HG03521 (cell line): ENCODE results near the gene KCNC4.

Experiments used
- ATAC-seq: cut with Tn5 transposase; IDR thresholded peaks from one replicate; pipeline ENCODE4 v1.9.1; 2021; ENCODE audit warnings: mild to moderate bottlenecking, moderate library complexity; ENCODE audit not compliant: unreplicated experiment

KCNC4 gene

DNA sequence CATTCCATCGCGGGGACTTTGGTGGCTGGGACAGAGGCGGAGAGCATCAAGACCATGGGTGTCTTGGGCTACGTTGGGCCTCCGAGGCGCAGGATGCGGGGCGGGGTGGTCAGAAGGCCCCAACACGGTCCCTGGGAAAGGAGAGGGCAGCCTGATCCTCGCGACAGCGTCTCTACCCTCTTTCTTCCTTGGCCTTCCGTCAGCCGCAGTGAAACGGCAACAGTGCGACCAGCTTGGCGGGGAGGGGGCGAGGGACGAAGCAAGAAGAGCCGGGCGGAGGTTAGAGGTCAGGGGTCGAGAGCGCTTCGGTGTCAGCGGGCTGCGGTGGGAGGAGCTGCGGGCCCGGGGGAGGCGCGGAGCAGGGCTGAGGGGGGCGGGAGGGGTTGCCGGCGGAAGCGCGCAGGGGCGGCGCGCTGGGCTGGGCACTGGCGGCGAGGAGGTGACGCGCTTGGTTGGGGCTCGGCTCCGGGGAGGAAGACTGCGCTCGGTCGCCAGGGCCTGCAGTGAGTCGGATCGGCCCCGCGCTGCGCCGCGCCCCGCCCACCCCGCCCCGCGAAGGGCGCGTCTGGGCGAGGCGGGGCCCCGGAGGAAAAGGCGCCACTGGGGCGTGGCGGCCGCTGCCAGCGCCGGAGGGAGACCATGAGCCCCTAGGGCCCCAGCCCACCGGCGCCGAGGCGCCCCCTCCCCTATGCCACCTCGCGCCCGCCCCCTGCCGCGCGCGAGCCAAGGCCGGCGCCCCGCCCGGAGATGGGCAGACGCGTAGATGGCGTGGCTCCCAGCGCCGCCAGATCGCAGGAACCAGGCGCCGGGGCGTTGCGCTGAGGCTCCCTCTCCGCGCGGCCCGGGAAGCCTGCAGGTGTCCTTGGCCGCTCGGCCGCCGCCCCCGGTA lies at the start of gene KCNC4:
Gene KCNC4, plus strand, starts transcription at position 600 of the 889 bp plus-strand sequence. CDS start 1,186 bp downstream, outside the sequence.
- peak; percentile 84 for ATAC-seq

DNA sequence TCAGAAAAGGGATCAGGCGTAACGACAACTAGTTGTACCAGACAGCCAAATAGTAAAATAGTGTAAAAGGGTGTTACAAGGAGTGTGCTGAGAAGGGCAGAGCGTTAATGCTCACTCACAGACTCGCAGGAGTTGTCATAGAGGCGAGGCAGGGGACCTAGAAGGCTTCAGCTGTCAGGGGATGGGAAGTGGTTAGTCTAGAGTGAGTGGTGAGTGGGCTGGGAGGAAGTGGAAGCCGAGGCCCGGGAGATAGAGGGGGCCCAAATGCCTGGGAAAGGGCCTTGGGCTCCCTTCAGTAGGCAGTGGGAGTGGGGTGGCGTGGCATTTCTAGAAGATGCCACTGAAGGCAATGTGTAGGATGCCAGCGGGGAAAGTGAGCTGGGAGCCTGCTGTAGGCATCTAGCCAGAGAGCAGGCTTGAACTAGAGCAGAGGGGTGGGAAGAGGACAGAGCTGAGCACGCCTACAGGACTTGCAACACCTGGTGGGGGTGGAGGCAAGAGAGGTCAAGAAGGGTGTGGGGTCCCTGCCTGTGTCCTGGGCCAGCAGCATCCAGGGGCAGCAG lies 49.5 kb upstream of the KCNC4 start:
- no peak for ATAC-seq

DNA sequence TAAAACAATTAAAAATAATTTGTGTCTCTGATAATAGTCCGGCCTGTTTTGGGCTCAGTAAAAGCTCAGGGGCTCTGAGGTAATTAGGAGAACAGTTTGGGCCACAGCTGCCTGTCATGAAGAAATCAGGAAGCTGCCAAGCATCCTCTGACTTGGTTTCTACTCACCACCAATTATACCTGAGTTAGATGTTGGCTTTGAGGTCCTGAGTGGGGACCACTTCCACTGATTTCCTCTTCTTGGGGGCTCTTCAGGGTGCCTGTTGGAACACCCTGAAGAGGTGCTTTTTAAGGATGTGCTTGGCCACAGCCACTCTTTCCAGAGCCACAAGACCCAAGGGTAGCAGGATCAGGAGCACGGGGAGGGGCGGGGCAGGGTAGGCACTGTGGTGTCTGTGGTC lies 48.9 kb upstream of the KCNC4 start:
- no peak for ATAC-seq

DNA sequence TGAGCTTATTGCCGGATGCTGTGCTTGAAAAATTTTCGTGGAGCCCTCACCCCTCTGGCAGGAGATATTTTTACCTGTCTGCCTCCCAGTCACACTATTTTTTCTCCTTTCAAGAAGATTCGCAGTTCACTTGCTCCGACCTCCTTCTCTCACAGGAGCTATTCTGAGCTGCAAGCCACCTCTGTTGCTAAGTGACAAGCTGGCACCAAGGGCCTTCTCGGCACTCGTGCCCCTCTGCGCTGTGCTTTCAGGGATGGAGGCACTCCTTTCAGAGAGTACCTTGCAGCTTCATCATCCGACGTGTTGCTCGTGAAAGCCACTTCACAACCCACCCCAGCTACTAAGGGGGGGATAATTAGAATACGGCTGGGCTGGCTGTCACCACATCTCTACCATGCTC lies 48.3 kb upstream of the KCNC4 start:
- ATAC-seq: no peak

DNA sequence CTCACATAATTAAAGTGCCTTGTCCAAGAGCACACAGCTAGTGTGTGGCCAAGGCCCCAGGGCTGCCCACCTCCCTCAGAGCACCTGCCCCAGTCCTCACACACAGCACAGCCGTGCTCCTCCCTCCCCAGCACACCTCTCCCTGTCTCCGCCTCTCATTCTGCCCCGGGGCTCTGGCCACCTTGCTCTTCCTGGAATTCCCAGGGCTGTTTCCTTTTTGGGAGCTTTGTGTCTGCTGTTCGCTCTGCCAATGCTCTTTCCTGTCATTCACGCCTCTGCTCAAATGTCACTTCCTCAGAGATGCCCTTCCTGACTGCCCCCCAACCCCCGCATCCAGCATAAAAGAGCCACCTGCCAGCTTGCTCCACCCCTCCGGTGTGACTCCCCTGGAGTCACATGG lies 46.5 kb upstream of the KCNC4 start:
- ATAC-seq: no peak

DNA sequence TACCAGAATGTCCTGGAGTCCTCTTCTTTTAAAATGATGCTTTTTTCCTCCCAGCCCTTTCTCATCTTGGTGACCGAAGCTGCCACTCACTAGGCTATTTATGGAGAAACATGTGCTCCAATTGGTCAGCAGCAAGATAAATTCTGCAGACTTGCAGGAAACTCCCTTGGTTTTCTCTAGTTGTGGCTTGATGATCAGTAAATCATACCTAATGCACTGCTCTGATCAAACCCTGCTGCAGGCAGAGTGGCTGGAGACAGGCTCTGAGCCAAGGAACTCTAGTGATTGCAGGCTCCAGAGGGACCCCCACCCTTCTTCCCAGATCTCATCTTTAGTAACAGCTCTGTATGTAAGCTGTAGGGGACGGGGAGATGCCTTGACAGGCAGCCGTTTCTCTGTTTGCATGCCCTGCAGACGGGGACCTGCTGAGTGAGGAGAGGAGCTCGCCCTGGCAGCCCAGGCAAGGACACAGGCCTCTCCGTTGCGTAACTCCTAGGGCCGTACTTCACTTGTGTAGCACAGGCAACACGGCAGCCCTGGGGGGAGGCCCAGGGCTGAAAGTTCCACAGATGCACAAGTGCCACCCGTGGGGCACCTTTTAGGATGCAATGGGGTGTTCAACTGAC lies 45.3 kb upstream of the KCNC4 start:
- ATAC-seq: no peak

DNA sequence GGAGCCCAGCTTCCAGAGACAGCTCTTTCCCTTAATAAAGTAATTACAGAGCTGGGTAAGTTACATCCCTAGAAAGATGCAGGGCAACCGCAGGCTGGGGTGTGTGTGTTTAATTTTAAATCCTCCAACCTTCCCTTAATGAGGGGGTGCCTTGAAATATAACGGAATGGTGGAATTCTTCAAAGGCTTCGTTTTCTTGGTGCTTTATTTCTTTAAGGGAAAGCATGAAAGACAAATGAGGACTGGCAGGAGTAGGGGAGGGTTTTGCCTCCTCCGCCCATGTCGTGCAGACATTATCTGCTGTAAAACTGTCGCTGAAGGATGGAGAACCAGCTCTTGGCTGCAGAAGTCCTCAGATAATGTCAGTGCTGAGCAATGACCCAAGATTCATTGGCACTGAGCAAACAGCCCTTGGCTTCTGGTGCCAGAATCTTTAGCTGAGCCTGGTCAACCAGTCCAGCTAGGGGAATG lies 44.3 kb upstream of the KCNC4 start:
- ATAC-seq: no peak

DNA sequence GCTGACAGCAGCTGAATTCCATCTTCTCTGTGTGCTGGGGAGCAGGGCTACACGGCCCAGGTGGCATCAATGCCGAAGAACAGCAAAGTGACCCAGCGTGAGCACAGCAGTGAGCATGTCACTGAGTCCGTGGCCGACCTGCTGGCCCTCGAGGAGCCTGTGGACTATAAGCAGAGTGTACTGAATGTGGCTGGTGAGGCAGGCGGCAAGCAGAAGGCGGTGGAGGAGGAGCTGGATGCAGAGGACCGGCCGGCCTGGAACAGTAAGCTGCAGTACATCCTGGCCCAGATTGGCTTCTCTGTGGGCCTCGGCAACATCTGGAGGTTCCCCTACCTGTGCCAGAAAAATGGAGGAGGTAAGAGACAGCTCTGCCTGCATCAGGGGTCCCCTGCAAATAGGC lies 43.3 kb upstream of the KCNC4 start:
- ATAC-seq: no peak

DNA sequence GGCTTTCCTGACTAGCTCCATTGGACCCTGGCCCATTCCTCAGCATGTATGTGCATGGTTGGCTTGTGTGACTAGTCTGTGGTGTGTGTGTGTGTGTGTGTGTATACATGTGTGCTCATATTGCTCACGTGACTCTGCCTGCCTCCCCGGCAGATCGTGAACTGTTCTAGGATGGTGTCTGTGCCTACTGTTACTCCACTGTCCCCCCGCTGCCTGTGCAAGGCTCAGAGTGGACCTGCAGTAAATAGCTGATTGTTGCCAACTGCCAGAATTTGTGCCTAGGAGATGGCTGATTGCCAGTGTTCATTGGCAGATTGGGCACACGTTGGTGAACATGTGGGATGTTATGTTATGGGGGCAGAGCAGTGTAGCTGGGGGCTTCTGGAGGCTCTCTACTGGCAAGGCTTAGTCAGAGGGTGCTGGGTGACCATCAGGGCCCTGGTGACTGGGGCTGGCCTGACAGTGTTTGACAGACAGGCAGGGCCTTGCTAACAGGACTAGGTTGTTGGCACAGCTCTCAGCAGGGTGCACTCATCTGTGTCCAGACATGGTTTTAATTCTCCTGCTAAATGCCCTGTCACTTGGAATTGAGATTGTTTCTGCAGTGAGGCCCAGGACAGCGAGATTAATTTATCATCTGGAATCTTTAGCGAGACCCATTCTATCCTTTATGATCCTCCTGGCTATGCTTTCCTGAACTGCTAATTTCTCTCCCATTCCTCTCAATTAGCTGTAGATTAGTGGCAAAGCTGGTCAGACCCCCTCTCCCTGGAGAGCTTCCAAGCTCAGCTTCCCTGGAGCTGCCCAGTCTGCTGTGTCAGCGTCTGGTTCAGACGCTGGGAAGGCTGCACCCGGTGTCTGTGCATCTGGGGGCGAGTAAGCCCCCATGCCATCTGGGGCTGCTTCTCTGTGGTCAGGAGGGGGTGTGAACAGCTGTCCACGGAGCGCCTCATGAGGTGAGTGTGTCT lies 39.1 kb upstream of the KCNC4 start:
- ATAC-seq: no peak

DNA sequence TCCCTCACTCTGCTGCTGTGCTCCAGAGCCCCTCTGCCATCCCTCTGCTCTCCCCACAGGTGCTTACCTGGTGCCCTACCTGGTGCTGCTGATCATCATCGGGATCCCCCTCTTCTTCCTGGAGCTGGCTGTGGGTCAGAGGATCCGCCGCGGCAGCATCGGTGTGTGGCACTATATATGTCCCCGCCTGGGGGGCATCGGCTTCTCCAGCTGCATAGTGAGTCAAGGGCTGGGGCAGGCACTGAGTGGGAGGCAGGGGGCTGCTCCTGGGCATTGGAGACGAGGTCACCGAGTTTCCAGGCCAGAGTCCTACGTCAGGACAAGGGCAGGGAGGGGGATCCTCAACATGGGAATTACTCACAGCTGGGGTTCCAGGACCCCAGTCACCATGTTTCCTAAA lies 38.1 kb upstream of the KCNC4 start:
- ATAC-seq: no peak

DNA sequence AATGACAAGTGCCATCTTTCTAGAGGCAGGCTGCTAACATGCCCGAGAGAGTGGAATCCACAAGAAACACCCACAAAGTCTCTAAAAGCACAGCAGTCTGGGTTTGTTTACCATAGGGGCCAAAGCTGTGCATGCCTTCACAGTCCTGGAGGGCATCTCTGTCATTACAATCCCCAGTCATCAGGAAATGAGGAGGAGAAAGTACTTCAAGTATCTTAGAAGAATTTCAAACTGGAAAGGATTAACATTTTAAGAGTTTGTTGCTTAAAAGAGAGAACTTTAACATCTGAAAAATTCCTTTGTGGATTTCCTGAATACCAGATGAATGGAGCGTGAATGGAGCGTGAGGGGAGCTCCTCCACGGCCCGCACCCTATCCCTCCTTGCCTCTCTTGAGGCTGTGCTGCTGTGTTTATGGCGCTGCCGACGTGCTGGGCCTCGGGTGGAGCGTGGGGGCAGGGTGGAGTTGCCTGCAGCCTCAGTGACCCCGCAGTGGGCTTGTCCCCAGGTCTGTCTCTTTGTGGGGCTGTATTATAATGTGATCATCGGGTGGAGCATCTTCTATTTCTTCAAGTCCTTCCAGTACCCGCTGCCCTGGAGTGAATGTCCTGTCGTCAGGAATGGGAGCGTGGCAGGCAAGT lies 36.5 kb upstream of the KCNC4 start:
- ATAC-seq: no peak

DNA sequence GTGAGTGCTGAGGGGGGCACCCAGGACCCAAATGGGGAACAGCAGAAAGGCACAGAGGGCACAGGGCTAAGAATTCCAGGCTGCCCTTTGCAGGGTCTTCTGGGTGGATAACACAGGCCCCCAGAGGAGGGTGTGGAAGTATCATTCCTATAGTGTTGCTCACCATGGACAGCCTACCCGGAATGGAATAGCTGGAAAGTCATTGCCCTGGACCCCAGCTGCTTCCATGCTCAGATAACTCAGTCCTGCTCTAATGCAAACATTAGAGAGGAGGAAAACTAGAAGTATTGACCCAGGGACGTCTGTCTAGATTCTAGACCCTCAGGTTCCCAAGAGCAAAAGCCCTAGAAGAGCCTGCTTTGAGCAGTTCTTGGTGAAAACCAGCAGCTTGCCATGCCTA lies 35.2 kb upstream of the KCNC4 start:
- no peak for ATAC-seq

DNA sequence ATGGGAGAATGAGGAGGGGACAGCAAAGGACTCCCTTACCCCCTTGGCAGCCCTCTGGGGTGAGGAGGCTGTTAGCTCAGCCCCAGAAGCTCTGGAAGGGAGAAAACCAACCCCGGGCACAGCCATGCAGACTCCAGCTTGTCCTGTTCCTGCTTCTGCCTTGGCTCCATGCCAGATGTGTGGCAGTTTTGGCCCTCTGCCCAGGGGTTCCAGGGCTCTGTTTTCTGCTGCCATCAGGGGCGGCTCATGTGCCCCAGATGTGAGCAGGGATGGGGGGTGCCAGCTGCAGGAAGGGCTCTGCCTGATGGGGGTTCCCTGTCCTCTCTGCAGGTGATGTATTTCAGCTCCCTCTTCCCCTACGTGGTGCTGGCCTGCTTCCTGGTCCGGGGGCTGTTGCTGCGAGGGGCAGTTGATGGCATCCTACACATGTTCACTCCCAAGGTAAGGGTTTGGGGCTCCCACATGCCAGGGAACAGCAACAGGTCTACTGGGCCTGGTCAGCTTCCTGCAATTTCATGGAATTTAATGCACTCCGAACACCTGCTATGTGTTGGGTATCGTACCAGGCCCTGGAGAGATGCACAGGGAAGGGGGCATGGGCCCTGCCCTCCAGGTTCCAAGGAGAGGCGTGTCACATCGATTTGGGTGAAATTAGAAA lies 33.7 kb upstream of the KCNC4 start:
- no peak for ATAC-seq

DNA sequence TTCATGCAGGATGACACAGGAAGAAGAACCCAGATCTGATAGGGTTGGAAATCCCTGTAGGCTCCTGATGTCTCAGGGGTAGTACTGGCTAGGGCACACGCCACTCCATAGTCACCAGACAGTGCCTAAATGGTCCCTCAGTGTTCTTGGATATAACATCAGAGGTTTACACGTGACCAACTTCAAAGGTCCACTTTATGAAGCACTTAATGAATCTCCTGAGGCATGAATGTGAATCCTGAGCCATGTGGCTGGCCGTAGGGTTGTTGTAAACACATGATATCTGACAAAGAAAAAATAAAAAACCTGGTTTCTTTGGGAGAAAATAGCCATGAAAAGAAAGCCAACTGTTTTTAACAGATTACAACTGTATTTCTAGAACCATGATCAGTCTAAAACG lies 32.3 kb upstream of the KCNC4 start:
- ATAC-seq: no peak

DNA sequence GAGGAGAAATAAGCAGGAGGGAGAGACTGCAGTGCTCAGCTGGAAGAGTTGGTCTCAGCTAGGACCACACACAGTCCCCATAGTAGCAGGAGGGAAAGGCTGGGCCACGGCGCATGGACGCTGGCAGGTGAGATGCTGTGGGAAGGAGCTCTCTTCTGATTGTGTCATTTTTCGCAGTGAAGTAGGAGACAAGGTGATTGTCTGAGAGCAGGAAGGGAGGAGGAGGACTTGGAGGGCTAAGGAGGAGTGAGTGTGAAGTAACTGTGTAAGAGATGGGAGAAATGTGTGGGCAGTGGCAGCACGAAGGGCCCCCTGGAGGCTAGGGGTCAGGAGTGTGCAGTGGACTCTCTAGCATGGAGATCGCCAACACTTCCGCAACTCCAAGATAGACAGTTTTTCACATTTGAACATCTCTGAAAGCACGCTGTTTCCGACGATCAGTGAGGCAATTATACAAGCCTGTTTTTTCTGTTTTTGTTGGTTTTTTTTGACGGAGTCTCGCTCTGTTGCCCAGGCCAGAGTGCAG lies 26.4 kb upstream of the KCNC4 start:
- ATAC-seq: no peak

DNA sequence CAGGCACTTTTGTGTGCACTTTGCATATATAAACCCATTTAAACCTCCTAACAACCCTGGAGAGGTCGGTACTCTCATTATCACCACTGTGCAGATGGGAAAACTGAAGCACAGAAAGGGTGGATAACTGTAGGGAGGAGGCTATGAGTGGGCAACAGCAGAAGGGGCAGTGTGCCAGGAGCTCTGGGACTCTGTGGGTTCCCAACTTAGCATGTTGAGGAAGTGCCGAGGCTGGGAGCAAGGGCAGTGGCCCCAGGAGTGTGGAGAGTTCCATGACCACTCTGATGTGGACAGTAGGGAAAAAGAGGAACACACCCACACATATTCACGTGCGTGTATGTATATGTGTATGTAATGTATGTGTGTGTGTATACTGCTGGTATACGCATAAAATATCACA lies 25.7 kb upstream of the KCNC4 start:
- no peak for ATAC-seq

DNA sequence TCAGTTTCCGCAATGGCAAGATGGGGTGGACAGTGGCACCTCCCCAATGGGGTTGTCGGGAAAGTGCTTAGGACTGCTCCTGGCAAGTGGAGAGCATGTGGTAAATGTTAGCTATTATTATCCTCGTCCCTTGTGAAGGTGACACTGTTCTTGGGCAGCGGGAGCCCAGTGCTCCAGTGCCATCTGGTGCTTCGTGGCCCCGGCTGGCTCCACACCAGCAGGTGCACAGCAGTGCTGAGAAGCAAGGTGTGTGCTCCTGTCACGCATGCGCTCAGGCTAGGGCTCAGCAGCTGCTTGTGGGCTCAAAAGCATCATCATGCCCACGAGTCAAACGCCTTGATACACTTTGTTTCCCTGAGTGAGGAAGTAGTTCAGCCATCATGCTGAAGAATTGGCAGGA lies 24.9 kb upstream of the KCNC4 start:
- no peak for ATAC-seq

DNA sequence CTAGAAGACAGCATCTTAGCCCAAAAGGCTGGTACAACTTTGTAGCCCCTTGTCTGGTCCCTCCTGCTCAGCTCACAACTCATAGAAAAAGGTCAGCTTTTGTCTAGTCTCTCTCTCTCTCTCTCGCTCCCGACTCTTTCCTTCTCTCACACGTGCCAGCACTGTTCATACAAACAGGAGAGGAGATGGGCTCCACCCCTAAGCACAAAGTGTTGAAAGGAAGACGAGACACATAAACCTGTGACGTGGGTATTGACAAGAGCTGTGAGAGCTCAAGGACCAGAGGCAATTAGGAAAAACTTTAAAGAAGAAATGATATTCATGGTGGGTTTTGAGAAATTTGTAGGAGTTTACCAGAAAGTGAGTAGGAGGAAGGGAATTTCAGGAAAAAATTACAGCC lies 23.6 kb upstream of the KCNC4 start:
- ATAC-seq: no peak

DNA sequence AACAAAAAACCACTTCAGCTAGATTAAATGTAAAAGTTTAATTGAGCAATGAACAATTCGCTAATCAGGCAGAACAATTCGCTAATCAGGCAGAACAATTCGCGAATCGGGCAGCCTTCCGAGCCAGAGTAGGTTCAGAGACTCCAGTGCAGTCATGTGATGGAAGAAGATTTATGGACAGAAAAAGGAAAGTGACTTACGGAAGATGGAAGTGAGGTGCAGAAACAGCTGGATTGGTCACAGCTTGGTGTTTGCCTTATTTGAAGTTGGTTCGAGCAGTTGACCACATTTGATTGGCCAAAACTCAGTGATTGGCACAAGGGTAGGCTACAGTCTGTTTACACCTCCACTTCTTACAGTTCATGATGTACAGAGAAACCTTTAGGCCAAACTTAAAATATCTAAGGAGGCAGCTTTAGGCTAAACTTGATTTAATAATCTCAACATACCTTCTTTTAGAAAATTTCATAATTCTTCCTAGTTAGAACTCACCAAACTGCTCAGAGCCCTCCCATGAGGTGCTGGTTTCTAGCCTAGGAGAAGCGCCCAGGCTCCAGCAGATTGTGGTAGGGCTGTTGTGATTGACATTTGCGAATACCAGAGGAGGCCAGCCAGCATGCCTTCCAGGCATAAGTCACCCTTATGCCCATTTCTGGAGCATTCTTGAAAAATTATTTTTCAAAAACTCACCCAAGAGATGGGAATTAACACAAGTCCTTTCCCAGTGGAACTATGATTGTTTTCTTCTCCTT lies 22.8 kb upstream of the KCNC4 start:
- ATAC-seq: no peak
